A673 (cell line): Measurements from ENCODE around the gene ERF. TPM values are rescaled to one million over a fixed set of nuclear protein-coding genes. Genes with fewer than 3 reads are reported as not detected.

ENCODE experiments used
- BruUV-seq: library from RNA; stranded (reverse); fragments of 400-500 nt; replicated peaks from 2 replicates; lab custom pipeline; 2021; lab: Mats Ljungman, UMichigan
- CTCF ChIA-PET: fragments of 300-600 bp; sonication (Branson Sonifier 250); formaldehyde crosslinking; loops from one replicate; lab custom pipeline; 2022; ENCODE audit warnings: antibody characterized with exemption; lab: Charles Lee
- POLR2A ChIA-PET: fragments of 300-600 bp; sonication (Branson Sonifier 250); formaldehyde crosslinking; loops from one replicate; lab custom pipeline; 2022; ENCODE audit warnings: antibody characterized with exemption; ENCODE audit not compliant: low non-redundant PET; lab: Charles Lee
- DNase-seq: peaks from one replicate; pipeline ENCODE4 v3.0.0-alpha.2; 2015; ENCODE audit warnings: low spot score
- H3K27ac ChIP-seq: fragments of 200-600 bp; sonication (generic); 2 replicates; pipeline ENCODE4 v1.5.1; 2016; ENCODE audit warnings: mixed run types, low read depth, mild to moderate bottlenecking, mixed read lengths, antibody characterized with exemption, low read length; ENCODE audit not compliant: poor library complexity, severe bottlenecking
- H3K27me3 ChIP-seq: fragments of 200-600 bp; sonication (generic); replicated peaks from 2 replicates; pipeline ENCODE4 v1.6.1; 2017; ENCODE audit warnings: mixed run types, low read depth, mild to moderate bottlenecking, mixed read lengths, antibody characterized with exemption, low read length; ENCODE audit not compliant: insufficient read depth, poor library complexity
- H3K36me3 ChIP-seq: fragments of 200-600 bp; sonication (generic); 2 replicates; pipeline ENCODE4 v1.6.1; 2016; ENCODE audit warnings: mixed run types, mild to moderate bottlenecking, mixed read lengths, antibody characterized with exemption, low read length; ENCODE audit not compliant: insufficient read depth, poor library complexity, severe bottlenecking
- H3K4me1 ChIP-seq: fragments of 200-600 bp; sonication (generic); 2 replicates; pipeline ENCODE4 v1.6.1; 2017; ENCODE audit warnings: mixed run types, mild to moderate bottlenecking, mixed read lengths, antibody characterized with exemption, low read length; ENCODE audit not compliant: insufficient read depth, poor library complexity, severe bottlenecking
- H3K4me3 ChIP-seq: fragments of 200-600 bp; sonication (generic); 2 replicates; pipeline ENCODE4 v1.5.1; 2016; ENCODE audit warnings: low read depth, mixed run types, mild to moderate bottlenecking, mixed read lengths, low read length; ENCODE audit not compliant: poor library complexity, severe bottlenecking
- H3K9me3 ChIP-seq: fragments of 200-600 bp; sonication (generic); 2 replicates; pipeline ENCODE4 v1.6.1; 2016; ENCODE audit warnings: mixed run types, low read depth, mild to moderate bottlenecking, mixed read lengths, antibody characterized with exemption, low read length; ENCODE audit not compliant: poor library complexity, severe bottlenecking
- CTCF ChIP-seq: fragments of 300-800, 200-600 bp; sonication (generic); conservative IDR thresholded peaks from 2 replicates; pipeline ENCODE4 v1.5.1; 2017; ENCODE audit warnings: low read depth, mild to moderate bottlenecking, antibody characterized with exemption, low read length, moderate library complexity, mixed read lengths
- EZH2 ChIP-seq: fragments of 200-600 bp; sonication (generic); IDR thresholded peaks from 2 replicates; pipeline ENCODE4 v1.6.1; 2017; ENCODE audit warnings: borderline replicate concordance, low read depth, mild to moderate bottlenecking, mixed read lengths, antibody characterized with exemption, low read length; ENCODE audit not compliant: poor library complexity, severe bottlenecking
- intact Hi-C: fragments of 100-400 bp; cut with micrococcal nuclease; formaldehyde crosslinking; loops from one replicate; pipeline ENCODE4 v1.10.0; 2022; ENCODE audit not compliant: unreplicated experiment
- total RNA-seq: library from RNA; stranded (reverse); gene quantifications from 2 replicates; pipeline ENCODE4 v1.2.3, GENCODE V29; 2021

Gene ERF
- total RNA-seq, 1 experiment from 2014 or later = 164 TPM

GRCh38 chr19:42247640-42248199 is 7.2 kb downstream of the ERF start:
- peak overlapping the region; percentile 52 for H3K27ac ChIP-seq
- no peak for DNase-seq
- peaks cover 63% of the 10 kb centered on the region for H3K4me1 ChIP-seq
- peaks cover 23% of the 10 kb centered on the region for H3K36me3 ChIP-seq
- intact Hi-C loops = no loop called here
- BruUV-seq = no TSS peak
- H3K4me3 ChIP-seq = no peak overlapping the region
- ChIA-PET CTCF (interaction anchor here (3.3 kb wide), 1 partner anchor 32 kb away, joined by 27 read pairs; no protein-coding TSS in a partner anchor), POLR2A (interaction anchor here (0.7 kb wide), 2 partner anchors 58 to 155 kb away, joined by 3 read pairs; no protein-coding TSS in a partner anchor)
- H3K9me3 ChIP-seq = no peaks in the 10 kb centered on the region
- no peaks in the 10 kb centered on the region for H3K27me3 ChIP-seq
- TF ChIP-seq CTCF = no peak
- no peak for TF ChIP-seq EZH2

- no peak for TF ChIP-seq CTCF
- TF ChIP-seq EZH2 = no peak
- no TSS peak for BruUV-seq
- ChIA-PET CTCF (interaction anchor here (0.6 to 3.3 kb wide), 3 partner anchors 9 to 33 kb away, joined by 3 to 27 read pairs (median 3); no protein-coding TSS in a partner anchor), POLR2A (interaction anchor here (0.7 kb wide), 1 partner anchor 58 kb away, joined by 3 read pairs; no protein-coding TSS in a partner anchor)
- no peak for DNase-seq
- Histone ChIP-seq H3K4me3 (no peak overlapping the region), H3K9me3 (no peaks in the 10 kb centered on the region), H3K4me1 (peaks cover 57% of the 10 kb centered on the region), H3K27me3 (no peaks in the 10 kb centered on the region), H3K27ac (peak overlapping the region; percentile 60), H3K36me3 (peaks cover 23% of the 10 kb centered on the region)
- intact Hi-C loops = loop anchor here (1.0 kb wide), 2 partner anchors 32 to 78 kb away; partner anchors contain the start of gene MEGF8
Measured at GRCh38 chr19:42246922-42247639, 7.8 kb downstream of the ERF start.

GRCh38 chr19:42246143-42246921 is 8.6 kb downstream of the ERF start:
- H3K36me3 ChIP-seq = peaks cover 23% of the 10 kb centered on the region
- DNase-seq = peak; percentile 85
- ChIA-PET CTCF (interaction anchor here (0.6 to 3.3 kb wide), 5 partner anchors 9 to 47 kb away, joined by 3 to 27 read pairs (median 3); no protein-coding TSS in a partner anchor), POLR2A (no interaction called here)
- peak overlapping the region; percentile 82 for H3K27ac ChIP-seq
- BruUV-seq = no TSS peak
- intact Hi-C loops = loop anchor here (1.0 kb wide), 2 partner anchors 33 to 79 kb away; partner anchors contain the start of gene MEGF8
- no peaks in the 10 kb centered on the region for H3K9me3 ChIP-seq
- H3K4me3 ChIP-seq = no peak overlapping the region
- H3K4me1 ChIP-seq = peaks cover 52% of the 10 kb centered on the region
- TF ChIP-seq CTCF = peak; percentile 73
- TF ChIP-seq EZH2 = no peak
- H3K27me3 ChIP-seq = no peaks in the 10 kb centered on the region
